Measurements from ENCODE around the gene SLC39A3. TPM values are rescaled to one million over a fixed set of nuclear protein-coding genes. Genes with fewer than 3 reads are reported as not detected.

SLC39A3 gene
- total RNA-seq, 1 donor from 2014 or later, result 36.5 TPM

GRCh38 chr19:2769218-2769617, 29.4 kb upstream of the SLC39A3 start:
- DNase-seq (ENCODE audit: extremely low read depth, low read depth, low spot score), result no peak

- no peak for DNase-seq (ENCODE audit: extremely low read depth, low read depth, low spot score)
These were observed 28.7 kb upstream of the SLC39A3 start for GRCh38 chr19:2768365-2769132.

GRCh38 chr19:2767688-2768087, 27.9 kb upstream of the SLC39A3 start:
- DNase-seq (ENCODE audit: extremely low read depth, low read depth, low spot score), result no peak

- no peak for DNase-seq (ENCODE audit: extremely low read depth, low read depth, low spot score)
These were observed 27.0 kb upstream of the SLC39A3 start for GRCh38 chr19:2766594-2767372.

- DNase-seq (ENCODE audit: extremely low read depth, low read depth, low spot score), result no peak
These were observed 25.6 kb upstream of the SLC39A3 start for GRCh38 chr19:2765376-2765775.

- no peak for DNase-seq (ENCODE audit: extremely low read depth, low read depth, low spot score)
These were observed 25.1 kb upstream of the SLC39A3 start for GRCh38 chr19:2764945-2765344.

- DNase-seq (ENCODE audit: extremely low read depth, low read depth, low spot score), result no peak
These were observed 23.9 kb upstream of the SLC39A3 start for GRCh38 chr19:2763687-2764086.

GRCh38 chr19:2762783-2763496, 23.1 kb upstream of the SLC39A3 start:
- no peak for DNase-seq (ENCODE audit: extremely low read depth, low read depth, low spot score)

GRCh38 chr19:2761876-2762782, 22.3 kb upstream of the SLC39A3 start:
- DNase-seq (ENCODE audit: extremely low read depth, low read depth, low spot score), result no peak

- no peak for DNase-seq (ENCODE audit: extremely low read depth, low read depth, low spot score)
These were observed 21.5 kb upstream of the SLC39A3 start for GRCh38 chr19:2761309-2761677.

GRCh38 chr19:2759965-2760364, 20.1 kb upstream of the SLC39A3 start:
- DNase-seq (ENCODE audit: extremely low read depth, low read depth, low spot score), result no peak

GRCh38 chr19:2759362-2759761, 19.5 kb upstream of the SLC39A3 start:
- DNase-seq (ENCODE audit: extremely low read depth, low read depth, low spot score), result no peak

GRCh38 chr19:2758601-2759313, 18.9 kb upstream of the SLC39A3 start:
- no peak for DNase-seq (ENCODE audit: extremely low read depth, low read depth, low spot score)

GRCh38 chr19:2756921-2757881, 17.4 kb upstream of the SLC39A3 start:
- DNase-seq (ENCODE audit: extremely low read depth, low read depth, low spot score), result no peak

- no peak for DNase-seq (ENCODE audit: extremely low read depth, low read depth, low spot score)
These were observed 16.7 kb upstream of the SLC39A3 start for GRCh38 chr19:2756477-2756876.

GRCh38 chr19:2755811-2756210, 16.0 kb upstream of the SLC39A3 start:
- DNase-seq (ENCODE audit: extremely low read depth, low read depth, low spot score), result no peak

- DNase-seq (ENCODE audit: extremely low read depth, low read depth, low spot score), result no peak
These were observed 15.6 kb upstream of the SLC39A3 start for GRCh38 chr19:2755448-2755705.

- no peak for DNase-seq (ENCODE audit: extremely low read depth, low read depth, low spot score)
These were observed 15.0 kb upstream of the SLC39A3 start for GRCh38 chr19:2754659-2755447.
